ENCODE results near the gene OR10D3.

The OR10D3 gene

GRCh38 chr11:124172599-124172998, 10.5 kb upstream of the OR10D3 start:
- ChIA-PET POLR2A (ENCODE audit: low non-redundant PET) (no interaction called here), CTCF (no interaction called here)
- DNase-seq (ENCODE audit: low spot score), result no peak
- no peak overlapping the region for H3K27ac ChIP-seq
- TF ChIP-seq CTCF (conservative IDR thresholded peaks at IDR 0.05; ENCODE audit: low read depth), result no peak

GRCh38 chr11:124174001-124174583, 9.1 kb upstream of the OR10D3 start:
- CTCF ChIA-PET, result interaction anchor here (0.7 kb wide), 1 partner anchor 474 kb away, joined by 3 read pairs; no protein-coding TSS in a partner anchor
- peak; percentile 19 for DNase-seq (ENCODE audit: low spot score)
- H3K27ac ChIP-seq, result no peak overlapping the region
- no peak for TF ChIP-seq CTCF (conservative IDR thresholded peaks at IDR 0.05; ENCODE audit: low read depth)
- POLR2A ChIA-PET (ENCODE audit: low non-redundant PET), result no interaction called here

- ChIA-PET CTCF (no interaction called here), POLR2A (ENCODE audit: low non-redundant PET) (no interaction called here)
- no peak overlapping the region for H3K27ac ChIP-seq
- DNase-seq (ENCODE audit: low spot score), result no peak
- no peak for TF ChIP-seq CTCF (conservative IDR thresholded peaks at IDR 0.05; ENCODE audit: low read depth)
Measured at GRCh38 chr11:124176925-124177715, 6.0 kb upstream of the OR10D3 start.

GRCh38 chr11:124179310-124179709, 3.8 kb upstream of the OR10D3 start:
- TF ChIP-seq CTCF (conservative IDR thresholded peaks at IDR 0.05; ENCODE audit: low read depth), result no peak
- no peak overlapping the region for H3K27ac ChIP-seq
- no peak for DNase-seq (ENCODE audit: low spot score)
- ChIA-PET POLR2A (ENCODE audit: low non-redundant PET) (no interaction called here), CTCF (no interaction called here)

GRCh38 chr11:124190298-124191139, 7.4 kb downstream of the OR10D3 start:
- CTCF ChIA-PET, result no interaction called here
- no peak for TF ChIP-seq CTCF (conservative IDR thresholded peaks at IDR 0.05; ENCODE audit: low read depth)
- no peak overlapping the region for H3K27ac ChIP-seq
- DNase-seq (ENCODE audit: low spot score), result no peak
- POLR2A ChIA-PET (ENCODE audit: low non-redundant PET), result no interaction called here

- no peak for TF ChIP-seq CTCF (conservative IDR thresholded peaks at IDR 0.05; ENCODE audit: low read depth)
- H3K27ac ChIP-seq, result no peak overlapping the region
- ChIA-PET POLR2A (ENCODE audit: low non-redundant PET) (no interaction called here), CTCF (no interaction called here)
- DNase-seq (ENCODE audit: low spot score), result no peak
Measured at GRCh38 chr11:124193221-124194010, 10.3 kb downstream of the OR10D3 start.
